Measurements from ENCODE around the gene OTUB1. TPM values are rescaled to one million over a fixed set of nuclear protein-coding genes. Genes with fewer than 3 reads are reported as not detected.
A peak's percentile ranks its signal among the peaks of the same experiment; 100 is the strongest.

Gene OTUB1
- total and polyA plus RNA-seq, 2 of the 13 experiments (the other 11 are each of a cell fraction or from before 2014, with no cell fraction given): 58.8 to 130 TPM

DNA sequence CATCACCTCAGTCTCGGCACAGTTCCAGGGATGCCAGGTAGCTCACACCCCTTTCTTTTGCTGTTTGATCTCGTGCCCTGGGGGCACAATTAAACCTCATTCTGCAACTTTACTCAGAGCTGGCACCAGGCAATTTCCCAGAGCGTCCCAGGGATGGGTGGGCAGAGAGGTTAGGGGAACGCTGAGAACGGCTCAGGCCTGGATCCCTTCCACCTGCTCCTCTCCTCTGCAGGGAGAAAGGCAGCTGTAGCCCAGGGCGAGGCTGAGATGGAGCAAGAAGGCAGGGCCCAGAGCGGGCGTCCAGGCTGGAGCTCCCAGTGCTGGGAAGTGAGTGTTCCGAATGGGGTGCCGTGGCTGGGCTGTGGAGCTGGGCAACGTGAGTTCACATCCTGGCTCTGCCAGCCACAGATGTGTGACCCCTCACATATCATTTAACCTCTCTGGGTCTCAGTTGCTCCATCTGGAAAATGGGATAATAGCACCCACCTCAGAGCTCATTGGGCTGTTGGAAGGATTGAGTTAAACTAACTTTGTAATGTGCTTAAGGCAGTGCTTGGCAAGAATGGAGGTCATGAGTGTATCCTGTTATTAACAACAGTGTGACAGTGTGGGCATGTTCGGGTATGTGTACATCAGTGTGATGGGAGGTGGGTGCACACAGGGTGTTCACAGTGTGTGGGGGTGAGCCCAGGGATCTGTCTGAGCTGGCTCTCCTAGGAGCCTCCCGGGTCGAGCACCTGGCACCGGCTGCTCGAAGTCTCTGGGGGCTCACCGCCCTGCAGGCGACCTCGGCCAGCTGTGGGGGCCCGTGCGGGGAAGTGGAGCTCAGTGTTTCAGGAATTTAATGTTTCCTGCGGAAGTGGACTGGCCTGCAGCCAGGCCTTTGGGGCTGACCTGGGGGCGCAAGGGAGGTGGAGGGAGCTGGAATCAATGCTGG, 15.5 kb downstream of the OTUB1 start (continued):
- TF ChIP-seq ZBTB49 (CRISPR knock-in tag; IDR thresholded peaks at IDR 0.05; ENCODE audit: borderline replicate concordance) (no peak), FOXC1 (CRISPR knock-in tag; IDR thresholded peaks at IDR 0.05; ENCODE audit: borderline replicate concordance) (no peak), GABPB1 (CRISPR knock-in tag; IDR thresholded peaks at IDR 0.05) (no peak), ZNF629 (CRISPR knock-in tag; conservative IDR thresholded peaks at IDR 0.05) (peak; percentile 93), ADNP (CRISPR knock-in tag; IDR thresholded peaks at IDR 0.05) (peak; percentile 39; the same call in 1 of the 2 replicates), SYNCRIP (IDR thresholded peaks at IDR 0.05; ENCODE audit: insufficient read depth, low read depth, low read length) (no peak), ZNF230 (CRISPR knock-in tag; IDR thresholded peaks at IDR 0.05) (no peak), MYNN (CRISPR knock-in tag; IDR thresholded peaks at IDR 0.05; ENCODE audit: low read depth) (no peak), U2AF2 (IDR thresholded peaks at IDR 0.05; ENCODE audit: low read depth, low read length) (no peak), ZMYM3 (CRISPR knock-in tag; IDR thresholded peaks at IDR 0.05) (peak; percentile 57; the same call in 1 of the 2 replicates)
- TF ChIP-seq, protein P1, sequence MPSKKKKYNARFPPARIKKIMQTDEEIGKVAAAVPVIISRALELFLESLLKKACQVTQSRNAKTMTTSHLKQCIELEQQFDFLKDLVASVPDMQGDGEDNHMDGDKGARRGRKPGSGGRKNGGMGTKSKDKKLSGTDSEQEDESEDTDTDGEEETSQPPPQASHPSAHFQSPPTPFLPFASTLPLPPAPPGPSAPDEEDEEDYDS (CRISPR knock-in tag; IDR thresholded peaks at IDR 0.05): no peak
- TF ChIP-seq, protein P2, sequence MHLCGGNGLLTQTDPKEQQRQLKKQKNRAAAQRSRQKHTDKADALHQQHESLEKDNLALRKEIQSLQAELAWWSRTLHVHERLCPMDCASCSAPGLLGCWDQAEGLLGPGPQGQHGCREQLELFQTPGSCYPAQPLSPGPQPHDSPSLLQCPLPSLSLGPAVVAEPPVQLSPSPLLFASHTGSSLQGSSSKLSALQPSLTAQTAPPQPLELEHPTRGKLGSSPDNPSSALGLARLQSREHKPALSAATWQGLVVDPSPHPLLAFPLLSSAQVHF (CRISPR knock-in tag; IDR thresholded peaks at IDR 0.05): no peak
